B cell (primary cell): ENCODE results near the gene SERPINA10.

ENCODE experiments used
- EZH2 ChIP-seq: IDR thresholded peaks from 2 replicates; pipeline ENCODE4 v1.6.1; 2012; ENCODE audit warnings: borderline replicate concordance, low read depth, mild to moderate bottlenecking, moderate library complexity, low read length; ENCODE audit not compliant: insufficient read depth, poor library complexity, severe bottlenecking
- TF ChIP-seq, protein P1 (sequence below): fragments of 200-600 bp; IDR thresholded peaks from one replicate; pipeline ENCODE4 v1.8.0; 2022; ENCODE audit warnings: antibody characterized with exemption, mild to moderate bottlenecking

DNA sequence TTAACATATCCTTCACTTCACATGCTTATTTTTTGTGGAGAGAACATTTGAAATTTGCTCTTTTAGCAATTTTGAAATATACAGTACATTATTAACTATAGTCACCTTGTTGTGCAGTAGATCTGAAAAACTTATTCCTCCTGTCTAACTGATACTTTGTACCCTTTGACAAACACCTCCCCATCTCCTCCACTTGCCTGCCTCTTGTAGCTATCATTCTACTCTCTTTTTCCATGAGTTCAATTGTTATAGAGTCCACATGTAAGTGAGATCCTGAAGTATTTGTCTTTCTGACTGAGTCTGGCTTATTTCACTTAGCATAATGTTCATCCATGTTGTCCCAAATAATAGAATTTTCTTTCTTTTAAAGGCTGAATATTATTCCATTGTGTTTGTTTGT, 39.5 kb upstream of the SERPINA10 start:
- TF ChIP-seq, protein P1, sequence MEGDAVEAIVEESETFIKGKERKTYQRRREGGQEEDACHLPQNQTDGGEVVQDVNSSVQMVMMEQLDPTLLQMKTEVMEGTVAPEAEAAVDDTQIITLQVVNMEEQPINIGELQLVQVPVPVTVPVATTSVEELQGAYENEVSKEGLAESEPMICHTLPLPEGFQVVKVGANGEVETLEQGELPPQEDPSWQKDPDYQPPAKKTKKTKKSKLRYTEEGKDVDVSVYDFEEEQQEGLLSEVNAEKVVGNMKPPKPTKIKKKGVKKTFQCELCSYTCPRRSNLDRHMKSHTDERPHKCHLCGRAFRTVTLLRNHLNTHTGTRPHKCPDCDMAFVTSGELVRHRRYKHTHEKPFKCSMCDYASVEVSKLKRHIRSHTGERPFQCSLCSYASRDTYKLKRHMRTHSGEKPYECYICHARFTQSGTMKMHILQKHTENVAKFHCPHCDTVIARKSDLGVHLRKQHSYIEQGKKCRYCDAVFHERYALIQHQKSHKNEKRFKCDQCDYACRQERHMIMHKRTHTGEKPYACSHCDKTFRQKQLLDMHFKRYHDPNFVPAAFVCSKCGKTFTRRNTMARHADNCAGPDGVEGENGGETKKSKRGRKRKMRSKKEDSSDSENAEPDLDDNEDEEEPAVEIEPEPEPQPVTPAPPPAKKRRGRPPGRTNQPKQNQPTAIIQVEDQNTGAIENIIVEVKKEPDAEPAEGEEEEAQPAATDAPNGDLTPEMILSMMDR: no peak
- no peak for TF ChIP-seq EZH2
